Endothelial cell of umbilical vein (primary cell): ENCODE data around the gene GRK5. TPM values are rescaled to one million over a fixed set of nuclear protein-coding genes. Genes with fewer than 3 reads are reported as not detected.

Source experiments
- BruUV-seq: library from RNA; stranded (reverse); fragments of 400-500 nt; replicated peaks from 2 replicates; lab custom pipeline; 2021; lab: Mats Ljungman, UMichigan
- CTCF ChIA-PET: fragments of 300-600, 350-600 bp; sonication (Branson Sonifier 250); formaldehyde crosslinking; loops from one replicate; lab custom pipeline; 2021; ENCODE audit warnings: antibody characterized with exemption, inconsistent platforms; lab: Charles Lee
- POLR2A ChIA-PET: fragments of 300-600, 350-600 bp; sonication (Branson Sonifier 250); formaldehyde crosslinking; loops from one replicate; lab custom pipeline; 2021; ENCODE audit warnings: antibody characterized with exemption, inconsistent platforms; lab: Charles Lee
- DNase-seq: peaks from one replicate; pipeline ENCODE4 v3.0.0-alpha.2; 2011; ENCODE audit warnings: low read depth, low spot score
- FAIRE-seq: peaks from 2 replicates; lab custom pipeline; 2011; peaks lifted over from hg19 to GRCh38; lab: Jason Lieb, UNC
- H2AFZ ChIP-seq: 2 replicates; pipeline ENCODE4 v1.6.0; 2012; ENCODE audit warnings: low read depth, low read length, control low read depth, inconsistent platforms
- H3K27ac ChIP-seq: 2 replicates; pipeline ENCODE4 v1.5.1; 2011; ENCODE audit warnings: low read depth, mild to moderate bottlenecking, control low read depth, low read length, moderate library complexity; ENCODE audit not compliant: insufficient read depth
- H3K27me3 ChIP-seq, 2 experiments: 2 replicates each; pipeline versions ENCODE4 v1.6.0 to v1.6.1; 2011; ENCODE audit warnings: low read length in 2 of 2, mixed read lengths in 1 of 2; ENCODE audit not compliant: control insufficient read depth in 2 of 2, insufficient read depth in 2 of 2
- H3K36me3 ChIP-seq, 2 experiments: 2 replicates in 1 of 2; 3 replicates in 1 of 2; pipeline ENCODE4 v1.5.1; 2011; ENCODE audit warnings: low read length in 2 of 2, mild to moderate bottlenecking in 1 of 2, moderate library complexity in 1 of 2; ENCODE audit not compliant: control insufficient read depth in 2 of 2, insufficient read depth in 2 of 2; ENCODE audit errors: extremely low read depth in 1 of 2
- H3K4me1 ChIP-seq: 3 replicates; pipeline ENCODE4 v1.5.1; 2011; ENCODE audit warnings: mild to moderate bottlenecking, low read length; ENCODE audit not compliant: control insufficient read depth, insufficient read depth; ENCODE audit errors: extremely low read depth
- H3K4me2 ChIP-seq: 2 replicates; pipeline ENCODE4 v1.6.1; 2011; ENCODE audit warnings: low read length, control low read depth, mixed read lengths; ENCODE audit not compliant: insufficient read depth
- H3K4me3 ChIP-seq, 3 experiments: fragments of 200-600 bp in 1 of 3; sonication (generic), shearing (Covaris generic) in 1 of 3; replicated peaks in 1 of 3; 2 replicates each; pipeline ENCODE4 v1.5.1; 2011 to 2016; ENCODE audit warnings: control low read depth in 3 of 3, low read length in 3 of 3, mild to moderate bottlenecking in 2 of 3, inconsistent platforms in 1 of 3, low read depth in 1 of 3, moderate library complexity in 1 of 3; ENCODE audit not compliant: insufficient read depth in 1 of 3
- H3K79me2 ChIP-seq: 2 replicates; pipeline ENCODE4 v1.6.0; 2012; ENCODE audit warnings: low read length, inconsistent platforms; ENCODE audit not compliant: control insufficient read depth, insufficient read depth
- H3K9ac ChIP-seq: replicated peaks from 2 replicates; pipeline ENCODE3; 2011; ENCODE audit warnings: low read length, control low read depth; ENCODE audit not compliant: insufficient read depth; ENCODE audit errors: extremely low read depth
- H3K9me1 ChIP-seq: replicated peaks from 3 replicates; pipeline ENCODE4 v1.6.0; 2011; ENCODE audit warnings: mild to moderate bottlenecking, low read length; ENCODE audit not compliant: control insufficient read depth, insufficient read depth; ENCODE audit errors: extremely low read depth
- H3K9me3 ChIP-seq: replicated peaks from 2 replicates; pipeline ENCODE4 v1.5.1; 2012; ENCODE audit warnings: low read length, inconsistent platforms; ENCODE audit not compliant: control insufficient read depth, insufficient read depth
- H4K20me1 ChIP-seq: replicated peaks from 2 replicates; pipeline ENCODE3; 2011; ENCODE audit warnings: mild to moderate bottlenecking, low read length; ENCODE audit not compliant: control insufficient read depth, insufficient read depth; ENCODE audit errors: extremely low read depth
- CTCF ChIP-seq, 2 donors: IDR thresholded peaks; 1 replicate in 1 of 2; 2 replicates in 1 of 2; pipeline ENCODE4 v1.5.1; 2011; ENCODE audit warnings: low read length in 2 of 2, mild to moderate bottlenecking in 2 of 2, moderate library complexity in 2 of 2, control low read depth in 1 of 2, inconsistent platforms in 1 of 2, low read depth in 1 of 2; ENCODE audit not compliant: insufficient read depth in 1 of 2; ENCODE audit errors: extremely low read depth in 1 of 2
- EZH2 ChIP-seq: IDR thresholded peaks from 2 replicates; pipeline ENCODE4 v1.6.1; 2012; ENCODE audit warnings: borderline replicate concordance, low read depth, mild to moderate bottlenecking, moderate library complexity, low read length, inconsistent platforms; ENCODE audit not compliant: severe bottlenecking
- FOS ChIP-seq: IDR thresholded peaks from 2 replicates; pipeline ENCODE4 v1.6.1; 2011; ENCODE audit warnings: mild to moderate bottlenecking, low read length, moderate library complexity, borderline replicate concordance; ENCODE audit not compliant: insufficient read depth
- GATA2 ChIP-seq: IDR thresholded peaks from 2 replicates; pipeline ENCODE4 v1.7.0; 2011; ENCODE audit warnings: low read depth, mild to moderate bottlenecking, moderate library complexity, mixed read lengths, low read length; ENCODE audit not compliant: insufficient read length, insufficient read depth
- JUN ChIP-seq: IDR thresholded peaks from 2 replicates; pipeline ENCODE4 v1.6.1; 2011; ENCODE audit warnings: borderline replicate concordance, low read depth; ENCODE audit not compliant: insufficient read length, insufficient read depth
- MAX ChIP-seq: IDR thresholded peaks from 2 replicates; pipeline ENCODE4 v1.6.1; 2011; ENCODE audit not compliant: insufficient read depth, insufficient read length
- MYC ChIP-seq: IDR thresholded peaks from one replicate; pipeline ENCODE4 v1.6.1; 2011; ENCODE audit warnings: mild to moderate bottlenecking, low read depth, low read length
- POLR2A ChIP-seq: IDR thresholded peaks from 2 replicates; pipeline ENCODE4 v1.6.1; 2012; ENCODE audit warnings: low read depth, mild to moderate bottlenecking, control low read depth, low read length
- POLR2AphosphoS5 ChIP-seq: IDR thresholded peaks from 2 replicates; pipeline ENCODE4 v1.6.1; 2012; ENCODE audit warnings: low read depth, mild to moderate bottlenecking, control low read depth, low read length, moderate library complexity; ENCODE audit not compliant: insufficient read depth
- dilution Hi-C: fragments of 300-500 bp; cut with MboI; formaldehyde crosslinking; loops from one replicate; pipeline ENCODE4 v1.15.0; 2019; ENCODE audit warnings: low sequenced_read_pairs; ENCODE audit not compliant: extremely low pct_ligation_motif_present
- intact Hi-C: fragments of 100-400 bp; cut with micrococcal nuclease; formaldehyde crosslinking; loops from one replicate; pipeline ENCODE4 v1.10.0; 2022
- polyA plus RNA-seq, 4 experiments: library from polyadenylated mRNA; depleted of rRNA in 3 of 4; stranded (reverse) in 3 of 4; unstranded in 1 of 4; fragments of >200 nt; gene quantifications; 2 replicates each; pipeline versions ENCODE4 v1.2.1 to v1.2.3, GENCODE V29; 2011 to 2012; ENCODE audit warnings: missing spikeins in 1 of 4
- total RNA-seq: library from RNA; stranded (reverse); gene quantifications from 2 replicates; pipeline ENCODE4 v1.2.3, GENCODE V29; 2021

Gene GRK5
- total and polyA plus RNA-seq, 2 donors (not counting 3 experiments of a cell fraction or from before 2014, with no cell fraction given): 13.1 to 29.5 TPM

- Histone ChIP-seq H3K36me3 (no peaks in the 10 kb centered on the region), H2AFZ (no peak overlapping the region), H3K79me2 (no peaks in the 10 kb centered on the region), H3K9ac (no peak overlapping the region), H3K4me1 (peaks cover 4% of the 10 kb centered on the region), H3K4me3 (no peak overlapping the region), H3K4me2 (no peak overlapping the region), H3K27me3 (no peaks in the 10 kb centered on the region), H3K9me1 (no peaks in the 10 kb centered on the region), H4K20me1 (no peaks in the 10 kb centered on the region), H3K27ac (no peak overlapping the region), H3K9me3 (no peaks in the 10 kb centered on the region)
- POLR2A ChIA-PET: no interaction called here
- intact Hi-C loops (no loop called here), dilution Hi-C loops (no loop called here)
- no peak for FAIRE-seq
- no peak for TF ChIP-seq GATA2
- no peak for TF ChIP-seq CTCF (IDR thresholded peaks at IDR 0.05; ENCODE audit: extremely low read depth in 1 of 2, insufficient read depth in 1 of 2, low read depth in 1 of 2, low read length in 2 of 2)
- TF ChIP-seq MAX: no peak
- no peak for TF ChIP-seq POLR2A
- no peak for TF ChIP-seq FOS
- no peak for TF ChIP-seq EZH2
- no peak for TF ChIP-seq JUN
- no peak for TF ChIP-seq POLR2AphosphoS5
- no peak for TF ChIP-seq MYC
- CTCF ChIA-PET: interaction anchor here (1.1 kb wide), 1 partner anchor 18 kb away, joined by 3 read pairs; no protein-coding TSS in a partner anchor
- DNase-seq: no peak
- BruUV-seq: no TSS peak
Measured at GRCh38 chr10:119283387-119283786, 76.0 kb downstream of the GRK5 start.
